NT2/D1 (cell line): ENCODE measurements around the gene PISD.

Experiments
- DNase-seq: peaks from one replicate; pipeline ENCODE4 v3.0.0-alpha.2; 2011; ENCODE audit warnings: low read depth, low spot score
- H3K27me3 ChIP-seq: 2 replicates; pipeline ENCODE4 v1.6.0; 2011; ENCODE audit warnings: mild to moderate bottlenecking; ENCODE audit not compliant: insufficient read length, insufficient read depth
- H3K36me3 ChIP-seq: 2 replicates; pipeline ENCODE4 v1.6.1; 2011; ENCODE audit warnings: mild to moderate bottlenecking, low read length, mixed read lengths; ENCODE audit not compliant: insufficient read depth, insufficient read length
- H3K4me1 ChIP-seq: 2 replicates; pipeline ENCODE4 v1.5.1; 2011; ENCODE audit not compliant: insufficient read depth, insufficient read length
- H3K4me3 ChIP-seq: 2 replicates; pipeline ENCODE4 v1.5.1; 2011; ENCODE audit warnings: low read depth; ENCODE audit not compliant: insufficient read length
- H3K9ac ChIP-seq: 2 replicates; pipeline ENCODE4 v1.6.0; 2011; ENCODE audit warnings: low read depth; ENCODE audit not compliant: insufficient read length
- H3K9me3 ChIP-seq: 2 replicates; pipeline ENCODE4 v1.5.1; 2011; ENCODE audit warnings: mild to moderate bottlenecking, low read length; ENCODE audit not compliant: insufficient read depth
- SUZ12 ChIP-seq: IDR thresholded peaks from 2 replicates; pipeline ENCODE4 v1.6.1; 2011; ENCODE audit not compliant: insufficient read length, insufficient read depth; ENCODE audit errors: extremely low read depth
- YY1 ChIP-seq: IDR thresholded peaks from 2 replicates; pipeline ENCODE4 v1.6.1; 2011; ENCODE audit not compliant: insufficient read length, insufficient read depth
- ZNF274 ChIP-seq: IDR thresholded peaks from 2 replicates; pipeline ENCODE4 v1.6.1; 2011; ENCODE audit warnings: mild to moderate bottlenecking, low read depth, low read length

Gene PISD

DNA sequence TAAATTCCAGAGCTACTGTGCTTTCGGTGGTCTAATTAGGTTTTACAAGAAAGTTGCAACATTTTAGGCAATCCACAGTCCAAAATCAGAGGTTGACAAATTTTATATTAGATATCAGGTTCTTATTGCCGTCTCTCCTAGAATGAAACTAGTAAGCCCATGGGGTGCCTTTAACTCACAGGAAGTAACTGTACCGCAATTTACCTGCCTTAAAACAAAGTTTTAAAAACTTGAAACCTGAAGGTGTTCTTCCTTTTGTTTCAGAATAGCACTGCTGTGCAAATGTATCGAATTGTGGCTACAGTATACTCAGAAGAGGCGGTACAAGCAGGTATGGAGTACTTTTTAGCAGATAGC, 77.2 kb downstream of the PISD start:
- TF ChIP-seq YY1: no peak
- no peak for TF ChIP-seq SUZ12
- TF ChIP-seq ZNF274: no peak
- Histone ChIP-seq H3K9me3 (no peaks in the 10 kb centered on the region), H3K4me1 (no peaks in the 10 kb centered on the region), H3K27me3 (no peaks in the 10 kb centered on the region), H3K9ac (no peak overlapping the region), H3K4me3 (no peak overlapping the region), H3K36me3 (peaks cover 8% of the 10 kb centered on the region)
- no peak for DNase-seq

DNA sequence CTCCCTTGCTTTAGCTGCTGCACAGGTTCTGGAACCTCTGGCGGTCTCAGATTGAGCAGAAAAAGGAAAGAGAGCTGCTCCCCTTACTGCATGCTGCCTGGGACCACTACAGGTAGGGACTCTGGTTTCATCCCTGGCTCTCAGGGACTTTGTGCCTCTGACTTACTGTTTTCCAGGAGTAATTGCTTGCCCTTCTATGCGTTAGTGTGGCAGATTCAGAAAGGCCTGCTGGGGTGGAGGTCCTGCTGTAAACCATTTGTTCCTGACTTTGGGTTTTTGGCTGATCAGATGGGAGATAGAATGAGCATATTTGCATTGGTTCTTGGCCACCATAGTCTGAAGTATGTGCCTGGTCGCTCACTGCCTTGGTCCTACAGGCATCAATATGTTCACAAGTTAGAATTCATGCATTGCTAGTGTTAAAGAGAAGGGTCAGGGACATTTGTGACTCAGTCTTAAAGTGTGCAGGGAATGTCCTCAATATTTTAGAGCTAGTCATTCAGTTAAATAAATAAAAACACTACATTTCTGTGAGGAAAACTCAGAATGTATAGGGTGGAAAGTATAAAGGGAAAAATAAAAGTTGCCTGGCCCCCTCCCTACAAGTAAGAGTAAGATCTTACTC, 78.0 kb downstream of the PISD start:
- H3K4me3 ChIP-seq: no peak overlapping the region
- no peak overlapping the region for H3K9ac ChIP-seq
- H3K4me1 ChIP-seq: no peaks in the 10 kb centered on the region
- no peak for DNase-seq
- peaks cover 8% of the 10 kb centered on the region for H3K36me3 ChIP-seq
- no peak for TF ChIP-seq SUZ12
- no peak for TF ChIP-seq YY1
- no peaks in the 10 kb centered on the region for H3K9me3 ChIP-seq
- no peaks in the 10 kb centered on the region for H3K27me3 ChIP-seq

DNA sequence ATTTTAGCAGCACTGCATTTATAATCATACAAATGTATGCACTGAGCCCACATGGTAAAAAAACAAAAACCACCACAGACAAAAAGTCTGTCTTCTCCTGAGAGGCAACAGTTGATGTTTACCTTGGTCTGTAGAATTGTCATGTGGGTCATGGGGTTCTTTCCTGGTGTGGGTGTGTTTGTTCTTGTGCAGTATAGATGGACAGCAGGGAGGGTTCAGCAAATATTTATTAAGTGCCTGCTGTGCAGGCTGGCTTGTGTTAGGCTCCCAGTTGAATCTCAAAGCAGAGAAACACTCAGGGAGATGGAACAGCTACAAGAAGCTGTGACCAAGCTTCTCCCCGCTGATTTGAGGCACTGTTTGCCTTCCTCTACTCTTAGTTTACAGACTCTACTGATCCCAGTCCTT, 82.2 kb downstream of the PISD start:
- no peaks in the 10 kb centered on the region for H3K4me1 ChIP-seq
- H3K4me3 ChIP-seq: no peak overlapping the region
- no peaks in the 10 kb centered on the region for H3K36me3 ChIP-seq

DNA sequence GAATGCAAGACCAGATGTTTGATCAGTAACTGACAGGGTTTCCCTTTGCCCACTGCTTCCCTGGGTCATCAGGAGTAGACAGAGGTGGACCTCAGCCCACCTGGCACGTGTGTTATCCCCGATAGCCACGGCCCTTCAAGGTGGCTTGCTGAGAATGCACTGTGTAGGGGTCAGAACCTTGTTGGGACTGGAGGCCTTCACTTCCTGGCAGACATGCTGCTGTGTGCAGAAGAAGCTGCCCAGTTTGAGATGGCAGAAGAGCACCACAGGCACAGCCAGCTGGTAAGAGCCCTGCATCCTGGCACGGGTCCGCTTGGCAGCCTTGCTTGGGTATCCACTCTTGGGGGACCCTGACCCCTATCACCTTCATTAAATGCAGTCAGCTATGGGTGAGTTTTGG, 83.8 kb downstream of the PISD start:
- DNase-seq: no peak
- no peaks in the 10 kb centered on the region for H3K4me1 ChIP-seq
- H3K36me3 ChIP-seq: no peaks in the 10 kb centered on the region
- TF ChIP-seq SUZ12 (no peak), ZNF274 (no peak), YY1 (no peak)
- H3K9me3 ChIP-seq: no peaks in the 10 kb centered on the region
- H3K27me3 ChIP-seq: no peaks in the 10 kb centered on the region
- no peak overlapping the region for H3K9ac ChIP-seq
- H3K4me3 ChIP-seq: no peak overlapping the region

More for the DNA sequence above, 82.2 kb downstream of the PISD start:
- H3K9me3 ChIP-seq: no peaks in the 10 kb centered on the region
- no peak overlapping the region for H3K9ac ChIP-seq
- DNase-seq: no peak
- no peak for TF ChIP-seq ZNF274
- no peak for TF ChIP-seq SUZ12
- no peak for TF ChIP-seq YY1
- H3K27me3 ChIP-seq: no peaks in the 10 kb centered on the region

DNA sequence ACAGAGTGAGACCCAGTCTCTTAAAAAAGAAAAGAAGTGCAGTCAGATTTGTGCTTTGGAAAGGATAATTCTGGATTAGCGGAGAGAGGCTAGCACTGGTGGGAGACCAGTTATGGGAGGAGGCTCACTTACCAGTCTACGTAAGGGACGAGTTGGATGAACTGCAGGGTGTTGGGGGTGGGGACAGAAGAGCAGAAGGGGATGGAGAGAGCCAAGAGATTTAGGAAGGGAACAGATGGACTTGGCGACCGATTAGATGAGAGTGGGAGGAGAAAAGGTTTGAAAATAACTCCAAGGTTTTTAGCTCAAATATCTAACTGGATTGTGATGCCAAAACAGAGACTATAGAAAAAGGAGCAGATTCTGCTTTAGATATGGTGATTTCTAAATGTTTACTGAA, 84.3 kb downstream of the PISD start:
- H3K36me3 ChIP-seq: no peaks in the 10 kb centered on the region
- no peaks in the 10 kb centered on the region for H3K4me1 ChIP-seq
- no peaks in the 10 kb centered on the region for H3K27me3 ChIP-seq
- no peaks in the 10 kb centered on the region for H3K9me3 ChIP-seq
- no peak for DNase-seq
- H3K4me3 ChIP-seq: no peak overlapping the region
- TF ChIP-seq YY1 (no peak), ZNF274 (no peak), SUZ12 (no peak)
- H3K9ac ChIP-seq: no peak overlapping the region

DNA sequence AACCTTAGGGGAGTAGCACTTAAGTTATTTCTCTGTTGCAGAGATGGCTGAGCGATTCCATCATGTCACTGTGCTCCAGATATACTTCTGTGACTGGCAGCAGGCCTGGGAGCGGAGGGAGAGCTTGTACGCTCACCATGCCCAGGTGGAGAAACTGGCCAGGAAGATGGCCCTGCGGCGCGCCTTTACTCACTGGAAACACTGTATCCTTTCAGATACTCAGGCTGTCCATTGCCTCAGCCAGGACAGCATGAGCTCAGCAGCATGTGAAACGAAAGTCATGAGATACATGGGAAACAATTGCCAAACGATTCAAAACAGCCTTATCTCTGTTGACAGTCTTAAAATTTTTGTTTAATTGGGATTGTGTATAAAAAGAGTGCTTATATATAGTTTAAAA, 86.8 kb downstream of the PISD start:
- TF ChIP-seq YY1: no peak
- no peak for TF ChIP-seq SUZ12
- no peak for TF ChIP-seq ZNF274
- Histone ChIP-seq H3K4me3 (no peak overlapping the region), H3K4me1 (no peaks in the 10 kb centered on the region), H3K27me3 (no peaks in the 10 kb centered on the region), H3K9ac (no peak overlapping the region), H3K9me3 (no peaks in the 10 kb centered on the region), H3K36me3 (no peaks in the 10 kb centered on the region)
- no peak for DNase-seq

DNA sequence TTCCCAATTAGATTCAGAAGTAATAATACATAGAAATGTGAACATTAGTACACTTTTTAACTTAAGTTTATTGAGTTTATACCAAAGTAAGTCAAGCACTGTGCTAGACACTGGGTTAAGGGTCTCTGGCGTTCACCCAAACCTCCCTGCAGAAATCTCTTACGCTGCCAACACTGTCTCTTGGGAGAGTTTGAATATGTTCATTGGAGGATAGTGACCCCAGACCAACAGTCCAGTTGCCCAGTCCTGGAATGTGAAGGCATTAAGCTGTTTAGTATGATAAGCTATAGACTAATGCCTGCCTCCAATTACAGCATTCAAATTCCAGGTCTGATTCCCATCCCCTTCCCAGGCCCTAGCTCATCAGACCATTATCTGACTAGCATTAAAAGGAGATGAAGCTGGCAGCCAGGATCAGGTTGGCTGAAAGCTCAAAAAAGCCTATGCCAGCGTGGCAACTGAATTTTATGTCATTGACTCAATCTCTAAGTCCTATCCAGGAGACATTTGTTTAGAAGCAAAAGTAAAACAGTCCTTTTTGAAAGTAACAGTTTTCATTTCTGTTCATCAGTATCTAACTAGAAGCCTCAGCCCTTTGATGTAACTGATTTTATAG, 87.9 kb downstream of the PISD start:
- no peak for DNase-seq
- no peaks in the 10 kb centered on the region for H3K4me1 ChIP-seq
- no peaks in the 10 kb centered on the region for H3K9me3 ChIP-seq
- no peaks in the 10 kb centered on the region for H3K27me3 ChIP-seq
- no peak overlapping the region for H3K9ac ChIP-seq
- no peak for TF ChIP-seq SUZ12
- TF ChIP-seq YY1: no peak
- no peak overlapping the region for H3K4me3 ChIP-seq
- H3K36me3 ChIP-seq: no peaks in the 10 kb centered on the region
